Upper lobe of left lung (tissue), 4 donors: ENCODE measurements around the gene ASMTL.

Experiments used
- EP300 ChIP-seq, 4 donors: sonication (generic); formaldehyde crosslinking; IDR thresholded peaks; one replicate each; pipeline ENCODE4 v1.5.1; 2017; ENCODE audit warnings: antibody characterized with exemption in 4 of 4, control low read depth in 2 of 4
- POLR2A ChIP-seq, 4 donors: fragments of 450-650 bp; IDR thresholded peaks; one replicate each; pipeline ENCODE4 v1.5.1; 2016 to 2017; ENCODE audit warnings: antibody characterized with exemption in 4 of 4, mild to moderate bottlenecking in 2 of 4
- POLR2AphosphoS5 ChIP-seq, 2 donors: sonication (generic); formaldehyde crosslinking; IDR thresholded peaks; one replicate each; pipeline ENCODE4 v1.5.1; 2017; ENCODE audit warnings: antibody characterized with exemption in 2 of 2
- TF ChIP-seq, protein P1 (sequence below), 6 experiments: fragments of 450-650 bp in 4 of 6; fragments of 200-600 bp in 2 of 6; sonication (generic) in 2 of 6; IDR thresholded peaks; one replicate each; pipeline ENCODE4 v1.5.1; 2016 to 2019; ENCODE audit warnings: antibody characterized with exemption in 6 of 6

DNA sequence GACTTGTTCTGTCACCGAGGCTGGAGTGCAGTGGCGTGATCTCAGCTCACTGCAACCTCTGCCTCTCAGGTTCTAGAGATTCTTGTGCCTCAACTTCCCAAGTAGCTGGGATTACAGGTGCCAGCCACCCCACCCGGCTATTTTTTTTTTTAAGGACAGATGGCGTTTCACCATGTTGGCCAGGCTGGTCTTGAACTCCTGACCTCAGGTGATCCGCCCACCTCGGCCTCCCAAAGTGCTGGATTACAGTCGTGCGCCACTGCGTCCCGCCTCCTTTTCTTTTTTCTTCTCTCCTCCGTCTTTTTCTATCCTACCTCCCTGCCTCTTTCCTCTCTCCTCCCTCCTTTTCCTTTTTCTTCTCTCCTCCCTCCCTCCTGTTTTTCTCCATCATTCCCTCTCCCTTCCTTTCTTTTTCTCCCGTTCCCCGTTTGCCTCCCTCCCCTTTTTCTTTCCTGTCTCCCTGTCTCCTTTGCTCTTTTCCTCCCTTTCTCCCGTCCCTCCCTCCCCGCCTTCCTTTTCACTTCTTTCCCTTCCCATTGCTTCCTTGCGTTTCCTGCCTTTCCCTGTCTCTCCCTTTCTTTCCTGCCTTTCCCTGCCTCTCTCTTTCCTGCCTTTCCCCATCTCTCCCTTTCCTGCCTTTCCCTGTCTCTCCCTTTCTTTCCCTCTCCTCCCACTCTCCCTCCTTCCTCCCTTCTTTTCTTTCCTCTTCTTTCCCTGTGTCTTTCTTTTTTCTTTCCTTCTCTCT, 58.7 kb downstream of the ASMTL start:
- TF ChIP-seq EP300 (IDR thresholded peaks at IDR 0.05) (no peak), POLR2AphosphoS5 (IDR thresholded peaks at IDR 0.05) (no peak), POLR2A (IDR thresholded peaks at IDR 0.05) (no peak)
- TF ChIP-seq, protein P1, sequence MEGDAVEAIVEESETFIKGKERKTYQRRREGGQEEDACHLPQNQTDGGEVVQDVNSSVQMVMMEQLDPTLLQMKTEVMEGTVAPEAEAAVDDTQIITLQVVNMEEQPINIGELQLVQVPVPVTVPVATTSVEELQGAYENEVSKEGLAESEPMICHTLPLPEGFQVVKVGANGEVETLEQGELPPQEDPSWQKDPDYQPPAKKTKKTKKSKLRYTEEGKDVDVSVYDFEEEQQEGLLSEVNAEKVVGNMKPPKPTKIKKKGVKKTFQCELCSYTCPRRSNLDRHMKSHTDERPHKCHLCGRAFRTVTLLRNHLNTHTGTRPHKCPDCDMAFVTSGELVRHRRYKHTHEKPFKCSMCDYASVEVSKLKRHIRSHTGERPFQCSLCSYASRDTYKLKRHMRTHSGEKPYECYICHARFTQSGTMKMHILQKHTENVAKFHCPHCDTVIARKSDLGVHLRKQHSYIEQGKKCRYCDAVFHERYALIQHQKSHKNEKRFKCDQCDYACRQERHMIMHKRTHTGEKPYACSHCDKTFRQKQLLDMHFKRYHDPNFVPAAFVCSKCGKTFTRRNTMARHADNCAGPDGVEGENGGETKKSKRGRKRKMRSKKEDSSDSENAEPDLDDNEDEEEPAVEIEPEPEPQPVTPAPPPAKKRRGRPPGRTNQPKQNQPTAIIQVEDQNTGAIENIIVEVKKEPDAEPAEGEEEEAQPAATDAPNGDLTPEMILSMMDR (IDR thresholded peaks at IDR 0.05), result no peak
